ENCODE data around the gene ALDH8A1. TPM values are rescaled to one million over a fixed set of nuclear protein-coding genes. Genes with fewer than 3 reads are reported as not detected.

ALDH8A1 gene
- total RNA-seq, 1 experiment from 2014 or later = not detected

DNA sequence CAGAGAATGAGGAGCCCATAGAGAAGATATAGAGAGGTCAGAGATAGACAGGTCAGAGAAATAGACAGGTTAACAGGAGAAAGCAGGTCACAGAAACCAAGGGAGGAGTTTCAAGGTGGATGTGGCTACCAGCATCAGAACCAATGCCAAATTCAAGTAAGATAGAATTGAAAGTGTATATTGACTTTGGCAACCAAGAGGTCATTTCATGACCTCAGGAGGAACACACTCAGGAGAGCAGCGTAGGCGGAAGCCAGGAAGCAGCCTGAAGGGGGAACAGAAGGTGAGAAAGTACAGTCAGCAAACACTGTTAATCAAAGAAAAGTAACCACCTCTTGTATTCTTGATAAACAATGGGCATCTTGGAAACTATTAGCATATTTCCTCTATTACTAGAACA lies 33.9 kb upstream of the ALDH8A1 start:
- BruUV-seq (replicated peaks) = no TSS peak
- ATAC-seq = no peak
- H3K27ac ChIP-seq (ENCODE audit: low read length) = no peak overlapping the region
- intact Hi-C loops (cut with micrococcal nuclease; ENCODE audit: unreplicated experiment) (no loop called here), in situ Hi-C loops (cut with HindIII; ENCODE audit: low pct_unique_long_range_greater_than_20kb, low sequenced_read_pairs) (no loop called here)
- no peaks in the 10 kb centered on the region for H3K9me3 ChIP-seq (ENCODE audit: control insufficient read depth, insufficient read depth, low read depth, low read length)
- H3K4me1 ChIP-seq (ENCODE audit: control insufficient read depth, insufficient read depth, low read length) = no peaks in the 10 kb centered on the region
- H3K27me3 ChIP-seq (ENCODE audit: control insufficient read depth, insufficient read depth, low read length) = no peaks in the 10 kb centered on the region
- POLR2A ChIA-PET = no interaction called here
- H3K36me3 ChIP-seq (ENCODE audit: control insufficient read depth, insufficient read depth, low read length) = peaks cover 31% of the 10 kb centered on the region
- TF ChIP-seq SIN3A (IDR thresholded peaks at IDR 0.05; ENCODE audit: borderline replicate concordance, insufficient read depth, low read depth, low read length) = no peak
- TF ChIP-seq POLR2AphosphoS5 (IDR thresholded peaks at IDR 0.05; ENCODE audit: low read depth, low read length) = no peak
- no peak for TF ChIP-seq TCF7L2 (IDR thresholded peaks at IDR 0.05; ENCODE audit: low read depth, low read length)
- TF ChIP-seq, protein P1, sequence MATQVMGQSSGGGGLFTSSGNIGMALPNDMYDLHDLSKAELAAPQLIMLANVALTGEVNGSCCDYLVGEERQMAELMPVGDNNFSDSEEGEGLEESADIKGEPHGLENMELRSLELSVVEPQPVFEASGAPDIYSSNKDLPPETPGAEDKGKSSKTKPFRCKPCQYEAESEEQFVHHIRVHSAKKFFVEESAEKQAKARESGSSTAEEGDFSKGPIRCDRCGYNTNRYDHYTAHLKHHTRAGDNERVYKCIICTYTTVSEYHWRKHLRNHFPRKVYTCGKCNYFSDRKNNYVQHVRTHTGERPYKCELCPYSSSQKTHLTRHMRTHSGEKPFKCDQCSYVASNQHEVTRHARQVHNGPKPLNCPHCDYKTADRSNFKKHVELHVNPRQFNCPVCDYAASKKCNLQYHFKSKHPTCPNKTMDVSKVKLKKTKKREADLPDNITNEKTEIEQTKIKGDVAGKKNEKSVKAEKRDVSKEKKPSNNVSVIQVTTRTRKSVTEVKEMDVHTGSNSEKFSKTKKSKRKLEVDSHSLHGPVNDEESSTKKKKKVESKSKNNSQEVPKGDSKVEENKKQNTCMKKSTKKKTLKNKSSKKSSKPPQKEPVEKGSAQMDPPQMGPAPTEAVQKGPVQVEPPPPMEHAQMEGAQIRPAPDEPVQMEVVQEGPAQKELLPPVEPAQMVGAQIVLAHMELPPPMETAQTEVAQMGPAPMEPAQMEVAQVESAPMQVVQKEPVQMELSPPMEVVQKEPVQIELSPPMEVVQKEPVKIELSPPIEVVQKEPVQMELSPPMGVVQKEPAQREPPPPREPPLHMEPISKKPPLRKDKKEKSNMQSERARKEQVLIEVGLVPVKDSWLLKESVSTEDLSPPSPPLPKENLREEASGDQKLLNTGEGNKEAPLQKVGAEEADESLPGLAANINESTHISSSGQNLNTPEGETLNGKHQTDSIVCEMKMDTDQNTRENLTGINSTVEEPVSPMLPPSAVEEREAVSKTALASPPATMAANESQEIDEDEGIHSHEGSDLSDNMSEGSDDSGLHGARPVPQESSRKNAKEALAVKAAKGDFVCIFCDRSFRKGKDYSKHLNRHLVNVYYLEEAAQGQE (IDR thresholded peaks at IDR 0.05; ENCODE audit: insufficient read depth in 1 of 2, low read depth in 2 of 2, low read length in 1 of 2) = no peak
- no peak for TF ChIP-seq CTCF (IDR thresholded peaks at IDR 0.05)
- H3K4me3 ChIP-seq (ENCODE audit: low read depth in 2 of 2, low read length in 2 of 2) = no peak overlapping the region
- CTCF ChIA-PET = no interaction called here
- DNase-seq (ENCODE audit: low read depth, low spot score) = no peak

DNA sequence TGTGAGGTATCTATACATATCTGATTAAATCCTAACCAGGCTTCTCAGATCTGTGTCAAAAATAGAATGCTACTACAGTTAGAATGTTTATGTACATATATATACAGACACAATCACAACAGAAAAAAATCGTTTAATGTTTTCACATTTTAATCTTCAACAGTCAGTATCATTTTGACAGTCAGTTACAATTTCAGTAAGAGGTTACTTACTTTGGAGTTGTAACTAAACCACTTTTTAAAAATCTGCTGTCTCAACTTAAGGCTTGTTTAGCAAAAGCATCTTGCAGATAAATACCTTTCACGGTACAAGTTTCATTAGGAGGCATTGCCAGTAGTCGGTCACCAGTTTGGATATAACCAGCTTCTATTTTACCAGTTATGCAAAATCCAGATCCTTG lies 32.3 kb upstream of the ALDH8A1 start:
- H3K9me3 ChIP-seq (ENCODE audit: control insufficient read depth, insufficient read depth, low read depth, low read length) = no peaks in the 10 kb centered on the region
- intact Hi-C loops (cut with micrococcal nuclease; ENCODE audit: unreplicated experiment) (no loop called here), in situ Hi-C loops (cut with HindIII; ENCODE audit: low pct_unique_long_range_greater_than_20kb, low sequenced_read_pairs) (no loop called here)
- H3K4me3 ChIP-seq (ENCODE audit: low read depth in 2 of 2, low read length in 2 of 2) = no peak overlapping the region
- DNase-seq (ENCODE audit: low read depth, low spot score) = no peak
- no TSS peak for BruUV-seq (replicated peaks)
- H3K27ac ChIP-seq (ENCODE audit: low read length) = no peak overlapping the region
- no peaks in the 10 kb centered on the region for H3K4me1 ChIP-seq (ENCODE audit: control insufficient read depth, insufficient read depth, low read length)
- TF ChIP-seq CTCF (IDR thresholded peaks at IDR 0.05) (no peak), TCF7L2 (IDR thresholded peaks at IDR 0.05; ENCODE audit: low read depth, low read length) (no peak), SIN3A (IDR thresholded peaks at IDR 0.05; ENCODE audit: borderline replicate concordance, insufficient read depth, low read depth, low read length) (no peak), POLR2AphosphoS5 (IDR thresholded peaks at IDR 0.05; ENCODE audit: low read depth, low read length) (no peak)
- TF ChIP-seq, protein P1 (IDR thresholded peaks at IDR 0.05; ENCODE audit: insufficient read depth in 1 of 2, low read depth in 2 of 2, low read length in 1 of 2) = no peak
- ChIA-PET POLR2A (no interaction called here), CTCF (no interaction called here)
- peaks cover 40% of the 10 kb centered on the region for H3K36me3 ChIP-seq (ENCODE audit: control insufficient read depth, insufficient read depth, low read length)
- ATAC-seq = no peak
- no peaks in the 10 kb centered on the region for H3K27me3 ChIP-seq (ENCODE audit: control insufficient read depth, insufficient read depth, low read length)
